GM21367 (cell line): Measurements from ENCODE around the gene SLC16A3.

Experiments used
- ATAC-seq: cut with Tn5 transposase; IDR thresholded peaks from one replicate; pipeline ENCODE4 v1.9.1; 2021; ENCODE audit not compliant: unreplicated experiment

SLC16A3 gene

DNA sequence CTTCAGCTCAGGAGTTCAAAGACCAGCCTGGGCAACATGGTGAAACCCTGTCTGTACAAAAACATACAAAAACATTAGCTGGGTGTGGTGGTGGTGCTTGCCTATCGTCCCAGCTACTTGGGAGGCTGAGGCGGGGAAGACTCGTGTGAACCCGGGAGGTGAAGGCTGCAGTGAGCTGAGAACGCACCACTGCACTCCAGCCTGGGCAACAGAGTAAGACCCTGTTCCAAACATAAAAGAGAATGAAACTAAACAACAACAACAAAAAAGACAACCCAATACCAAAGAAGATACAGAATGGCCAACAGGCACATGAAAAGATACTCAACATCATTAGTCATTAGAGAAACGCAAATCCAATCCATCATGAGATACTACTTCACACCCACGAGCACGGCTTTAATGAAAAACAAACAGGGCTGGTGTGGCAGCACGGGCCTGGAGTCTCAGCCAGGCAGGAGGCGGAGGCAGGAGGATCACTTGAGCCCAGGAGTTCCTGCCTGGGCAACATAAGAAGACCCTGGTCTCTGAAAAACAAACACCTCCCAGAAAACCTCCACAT is 7.4 kb upstream of the SLC16A3 start:
- no peak for ATAC-seq

DNA sequence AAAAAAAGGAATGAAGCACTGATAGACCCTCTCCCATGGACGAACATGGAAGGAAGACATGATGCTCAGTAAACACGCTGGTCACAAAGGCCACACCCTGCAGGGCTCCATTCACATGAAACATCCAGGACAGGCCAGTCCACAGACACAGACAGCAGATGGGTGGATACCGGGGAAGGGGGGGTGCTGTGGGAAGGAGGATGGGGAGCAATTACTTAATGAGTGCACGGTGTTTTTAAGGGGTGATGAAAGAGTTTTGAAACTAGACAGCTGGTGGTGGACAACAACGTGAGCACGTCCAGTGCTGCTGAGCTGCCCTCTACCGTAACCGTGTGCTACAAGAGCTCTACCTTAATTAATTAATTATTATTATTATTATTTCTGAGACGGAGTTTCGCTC is 6.0 kb upstream of the SLC16A3 start:
- ATAC-seq = no peak

DNA sequence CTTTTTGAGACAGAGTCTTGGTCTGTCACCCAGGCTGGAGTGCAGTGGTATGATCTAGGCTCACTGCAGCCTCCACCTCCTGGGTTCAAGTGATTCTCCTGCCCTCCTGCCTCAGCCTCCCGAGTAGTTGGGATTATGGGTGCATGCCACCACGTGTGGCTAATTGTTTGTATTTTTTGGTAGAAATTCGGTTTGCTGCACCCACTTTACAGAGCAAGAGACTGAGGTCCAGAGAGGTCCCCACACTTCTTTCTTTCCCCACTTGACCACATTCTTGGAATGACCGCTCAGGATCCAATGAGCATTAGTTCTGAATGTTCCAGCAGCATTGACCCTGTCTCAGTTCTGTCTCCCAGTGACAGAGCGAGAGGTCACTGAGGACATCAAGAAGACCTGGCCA is 5.3 kb upstream of the SLC16A3 start:
- no peak for ATAC-seq

DNA sequence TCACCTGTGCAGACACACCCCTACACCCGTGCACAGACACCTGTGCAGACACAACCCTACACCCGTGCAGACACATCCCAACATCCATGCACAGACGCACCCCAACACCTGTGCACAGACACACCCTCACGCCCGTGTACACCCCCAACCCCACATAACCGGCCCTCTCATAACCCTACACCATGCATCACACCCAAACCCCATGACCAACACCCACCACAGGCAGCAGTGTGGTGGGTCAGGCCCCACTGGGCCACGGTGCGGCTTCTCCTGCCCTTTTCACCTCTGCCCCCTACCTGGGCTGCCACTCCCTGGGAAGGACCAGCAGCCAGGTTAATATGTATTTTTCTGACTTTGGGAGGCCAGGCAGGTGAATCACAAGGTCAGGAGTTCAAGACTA is 4.2 kb upstream of the SLC16A3 start:
- ATAC-seq = no peak

DNA sequence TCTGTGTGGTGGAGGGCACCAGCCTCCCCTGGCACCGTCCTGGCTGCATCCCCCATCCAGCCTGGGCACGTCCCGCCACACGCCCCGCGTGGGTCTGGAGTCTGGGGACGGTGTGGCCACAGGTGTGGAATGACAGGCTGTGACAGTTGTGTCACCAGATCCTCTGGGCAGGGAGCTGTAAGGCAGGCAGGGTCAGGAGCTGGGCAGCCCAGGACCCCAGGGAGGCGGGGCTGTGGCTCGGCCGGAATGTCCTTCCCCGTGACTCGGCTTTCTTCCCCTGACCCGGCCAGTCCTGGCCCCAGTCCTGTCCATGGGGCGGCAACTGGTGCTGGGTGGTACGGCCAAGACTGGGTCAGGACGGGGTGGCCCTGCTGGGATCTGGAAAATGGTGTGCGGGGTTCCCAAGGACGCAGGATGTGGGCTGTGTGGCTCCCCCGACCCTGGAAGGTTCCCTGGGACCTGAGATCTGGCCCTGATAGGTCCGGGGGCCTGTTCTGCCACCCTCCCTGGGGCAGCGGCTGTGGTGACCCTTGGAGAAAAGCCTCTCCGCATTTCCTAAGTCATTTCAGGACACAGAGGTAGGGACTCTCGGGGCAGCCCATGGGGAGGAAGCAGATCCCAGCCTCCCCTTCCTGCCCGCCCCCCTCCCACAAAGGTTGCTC is 3.3 kb upstream of the SLC16A3 start:
- no peak for ATAC-seq

DNA sequence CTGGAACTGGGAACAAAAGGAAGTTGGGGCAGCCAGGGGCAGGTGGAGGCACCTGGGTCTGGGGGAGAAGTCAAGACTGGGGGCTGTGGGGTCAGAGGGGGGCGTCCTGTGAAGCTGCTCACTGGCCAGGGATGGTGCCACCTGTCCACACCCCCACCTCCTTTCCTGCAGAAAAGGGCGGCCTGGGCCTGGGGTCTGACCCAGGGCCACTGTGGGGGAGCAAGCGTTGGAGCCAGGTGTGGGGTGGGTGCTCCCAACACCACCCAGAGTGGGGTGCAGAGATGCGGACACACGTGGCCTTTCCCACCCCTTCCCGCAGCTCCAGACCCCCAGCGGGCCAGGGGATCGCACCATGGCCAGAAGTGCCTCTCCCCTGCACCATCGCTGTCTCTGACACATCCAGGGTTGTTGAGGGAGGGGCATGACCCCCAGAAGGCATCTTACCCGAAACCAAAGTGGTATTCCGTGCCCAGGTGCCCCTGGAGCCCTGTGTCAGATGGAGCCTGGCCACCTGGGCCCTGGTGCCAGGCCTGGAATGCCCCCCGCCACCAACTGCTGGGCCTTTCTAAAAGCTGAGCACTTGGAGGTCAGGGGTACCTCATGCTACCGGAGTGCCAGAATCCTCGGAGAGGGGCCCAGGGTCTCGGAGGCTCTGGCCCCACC is 2.6 kb upstream of the SLC16A3 start:
- ATAC-seq = no peak

DNA sequence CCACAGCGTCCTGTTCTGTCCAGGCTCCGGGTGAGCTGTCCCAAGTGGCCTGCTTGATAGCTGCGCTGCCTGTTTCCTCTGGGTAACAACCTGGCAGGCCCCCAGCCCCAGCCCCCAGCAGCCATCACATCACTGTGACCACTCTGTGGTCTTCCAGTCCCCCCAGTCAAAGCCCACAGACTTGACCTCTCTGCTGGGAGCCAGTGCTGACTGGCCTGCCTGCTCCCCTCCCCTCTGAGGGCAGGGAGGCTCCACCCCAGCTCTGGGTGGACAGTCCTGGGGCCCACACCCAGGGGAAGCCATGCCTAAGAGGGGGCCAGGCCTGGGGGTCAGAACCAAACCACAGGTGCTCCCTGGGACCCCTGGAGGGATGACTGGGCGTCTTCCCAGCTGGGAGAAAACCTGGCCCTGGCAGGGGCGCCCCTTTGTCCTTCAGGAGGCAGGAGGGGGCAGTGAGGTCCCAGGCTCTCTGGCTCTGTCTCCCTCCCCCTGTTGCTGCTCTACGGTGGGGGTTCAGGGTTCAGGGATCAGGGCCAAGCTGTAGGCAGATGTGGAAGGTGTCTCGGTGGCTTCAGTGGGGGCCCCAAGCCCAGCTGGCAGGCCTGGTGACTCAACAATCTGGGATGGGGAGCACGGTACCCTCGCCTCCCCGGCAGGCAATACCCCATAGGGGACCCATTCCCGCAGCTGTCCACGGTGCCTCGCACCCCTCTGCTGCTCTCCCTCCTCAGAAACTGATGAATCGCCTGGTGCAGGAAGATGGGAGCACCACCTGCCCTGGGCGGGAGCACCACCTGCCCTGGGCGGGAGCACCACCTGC is 1.8 kb upstream of the SLC16A3 start:
- ATAC-seq = no peak

DNA sequence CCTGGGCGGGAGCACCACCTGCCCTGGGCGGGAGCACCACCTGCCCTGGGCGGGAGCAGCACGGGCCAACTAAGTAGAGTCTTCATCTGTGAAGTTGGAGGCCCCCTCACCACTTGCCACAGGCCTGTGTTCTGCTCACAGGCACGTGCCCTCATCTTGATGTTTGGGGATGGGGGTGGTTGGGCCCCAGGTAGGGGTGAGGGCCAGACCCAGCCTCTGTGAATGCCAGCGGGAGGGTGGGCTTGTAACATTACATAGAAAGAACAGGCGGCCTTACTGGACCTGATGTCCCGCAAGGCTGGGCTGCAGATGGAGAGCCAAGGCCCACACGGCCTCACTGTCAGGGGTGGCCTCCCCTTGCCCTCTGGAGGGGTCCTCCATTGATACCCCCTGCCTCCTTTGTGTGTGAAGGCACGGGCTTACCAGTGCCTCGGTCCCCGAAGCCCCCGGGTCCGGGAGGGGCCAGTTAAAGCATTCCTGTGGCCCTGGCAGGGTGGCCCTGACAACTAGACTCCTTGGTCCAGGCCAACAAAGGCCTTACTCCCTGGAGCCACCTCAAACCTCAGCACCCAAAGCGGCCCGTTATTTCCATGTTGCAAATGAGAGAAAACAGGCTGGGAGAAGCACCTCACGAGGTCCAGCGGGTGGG is 1.1 kb upstream of the SLC16A3 start:
- no peak for ATAC-seq

DNA sequence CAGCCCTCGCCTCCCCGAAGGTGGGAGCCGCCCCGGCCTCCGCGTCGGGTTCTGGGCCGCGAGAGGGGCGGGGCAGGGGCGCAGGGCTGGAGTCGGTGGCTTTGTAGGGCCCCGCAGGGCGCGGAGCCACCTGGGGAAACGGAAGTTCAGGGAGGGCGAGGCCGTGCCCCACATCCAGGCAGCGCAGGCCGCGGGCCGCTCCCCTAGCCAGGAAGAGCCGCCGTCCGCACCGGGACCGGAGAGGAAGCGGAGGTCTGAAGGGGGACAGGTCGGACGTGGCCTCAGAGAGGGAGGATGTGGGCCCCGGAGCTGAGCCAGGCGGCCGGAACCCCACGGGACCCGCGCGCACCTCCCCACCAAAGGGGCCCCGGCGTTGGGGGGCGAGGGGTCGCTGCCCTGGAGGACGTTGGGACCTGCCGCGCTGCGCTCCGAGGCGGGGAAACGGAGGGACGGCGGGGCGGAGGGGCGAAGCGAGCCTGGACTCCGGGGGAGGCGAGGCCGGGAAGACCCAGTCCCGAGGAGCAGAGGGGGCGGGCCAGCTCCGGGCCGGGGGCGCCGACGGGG is 482 bp upstream of the SLC16A3 start:
- ATAC-seq = no peak

DNA sequence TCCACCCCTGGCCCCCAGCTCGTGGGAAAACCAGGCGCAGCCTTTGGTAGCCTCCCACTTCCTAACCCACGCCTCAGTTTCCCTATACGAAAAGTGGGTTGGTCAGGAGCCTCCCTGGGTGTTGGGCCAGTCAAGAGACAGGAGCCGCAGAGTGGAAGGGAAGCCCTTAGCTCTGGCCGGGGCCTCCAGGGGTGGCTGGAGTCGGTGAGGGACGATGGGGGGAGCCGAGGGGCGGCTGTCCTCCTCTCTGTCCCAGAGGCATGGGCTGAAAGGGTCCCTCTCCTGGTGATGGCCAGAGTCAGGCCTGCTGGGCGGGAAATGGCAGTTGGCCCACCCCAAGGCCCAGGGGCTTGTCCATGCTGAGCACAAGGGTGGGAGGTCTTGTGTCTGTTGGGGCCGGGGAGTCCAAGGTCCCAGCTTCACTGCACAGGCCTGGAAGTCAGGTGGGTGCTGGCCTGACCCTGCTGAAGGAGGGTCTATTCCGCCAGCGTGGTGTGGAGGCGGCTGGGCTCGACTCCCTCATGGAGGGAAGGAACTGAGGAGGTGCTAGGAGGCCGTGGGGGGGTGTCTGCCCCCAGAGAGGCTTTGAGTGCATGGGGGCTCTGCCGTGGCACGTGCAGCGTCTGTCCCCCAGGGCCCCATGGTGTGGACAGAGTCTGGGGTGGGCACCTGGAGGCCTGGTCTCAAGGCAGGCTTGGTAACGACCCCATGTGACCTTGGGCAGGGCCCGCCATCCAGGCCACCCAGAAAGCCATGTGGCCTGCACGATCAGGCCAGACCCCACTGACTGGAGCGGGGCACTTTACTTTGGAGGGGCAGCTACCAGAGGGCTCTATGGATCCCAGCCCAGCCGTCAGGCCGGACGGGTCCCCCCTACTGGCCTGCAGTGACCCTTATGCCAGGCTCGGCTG is 1.1 kb downstream of the SLC16A3 start:
- no peak for ATAC-seq

DNA sequence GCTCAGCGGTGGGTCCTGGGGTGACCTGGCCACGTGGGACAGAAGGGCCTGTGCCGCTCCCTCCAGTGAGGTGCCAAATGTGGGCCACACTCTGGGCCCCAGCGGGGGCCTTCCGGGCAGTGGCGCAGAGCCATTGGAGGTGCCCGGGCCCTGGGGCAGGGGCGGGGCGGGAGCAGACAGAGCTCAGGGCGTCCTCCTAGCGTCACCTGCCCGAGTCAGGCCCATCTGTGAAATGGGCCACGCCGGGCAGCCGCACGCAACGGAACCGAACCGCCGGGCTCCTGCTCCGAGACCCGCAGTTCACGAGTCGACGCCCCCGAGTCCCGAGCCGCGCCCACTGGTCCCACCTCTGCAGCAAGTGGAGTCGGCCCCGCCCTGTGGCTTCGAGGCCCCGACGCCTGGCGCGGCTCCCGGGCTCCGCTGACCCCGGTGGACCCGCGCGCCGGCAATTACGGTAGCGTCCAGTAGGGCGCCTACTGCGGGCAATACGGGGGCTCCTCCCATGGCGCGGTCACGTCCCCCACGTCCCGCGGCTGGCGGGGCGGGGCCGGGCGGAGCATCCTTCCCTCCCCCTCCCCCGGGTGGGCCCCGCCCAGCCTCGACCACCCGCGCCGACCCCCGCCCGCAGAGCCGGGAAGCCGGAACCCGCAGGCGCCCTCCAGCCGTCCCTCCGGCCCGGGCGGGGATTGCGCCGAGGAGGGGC is 1.9 kb downstream of the SLC16A3 start:
- ATAC-seq = no peak

DNA sequence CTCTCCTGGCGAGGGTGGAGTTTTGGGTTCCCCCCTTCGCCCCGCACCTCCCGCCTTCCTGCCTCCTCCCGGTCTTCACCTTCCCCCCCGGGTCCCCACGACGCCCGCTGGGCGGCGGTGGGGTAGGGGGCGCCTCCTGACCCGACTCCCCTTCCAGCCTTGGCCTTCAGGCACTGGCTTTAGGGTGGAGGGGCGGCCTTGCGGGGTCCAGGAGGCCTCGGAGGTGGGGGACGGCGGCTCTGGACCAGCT is 2.4 kb downstream of the SLC16A3 start:
- ATAC-seq = no peak

DNA sequence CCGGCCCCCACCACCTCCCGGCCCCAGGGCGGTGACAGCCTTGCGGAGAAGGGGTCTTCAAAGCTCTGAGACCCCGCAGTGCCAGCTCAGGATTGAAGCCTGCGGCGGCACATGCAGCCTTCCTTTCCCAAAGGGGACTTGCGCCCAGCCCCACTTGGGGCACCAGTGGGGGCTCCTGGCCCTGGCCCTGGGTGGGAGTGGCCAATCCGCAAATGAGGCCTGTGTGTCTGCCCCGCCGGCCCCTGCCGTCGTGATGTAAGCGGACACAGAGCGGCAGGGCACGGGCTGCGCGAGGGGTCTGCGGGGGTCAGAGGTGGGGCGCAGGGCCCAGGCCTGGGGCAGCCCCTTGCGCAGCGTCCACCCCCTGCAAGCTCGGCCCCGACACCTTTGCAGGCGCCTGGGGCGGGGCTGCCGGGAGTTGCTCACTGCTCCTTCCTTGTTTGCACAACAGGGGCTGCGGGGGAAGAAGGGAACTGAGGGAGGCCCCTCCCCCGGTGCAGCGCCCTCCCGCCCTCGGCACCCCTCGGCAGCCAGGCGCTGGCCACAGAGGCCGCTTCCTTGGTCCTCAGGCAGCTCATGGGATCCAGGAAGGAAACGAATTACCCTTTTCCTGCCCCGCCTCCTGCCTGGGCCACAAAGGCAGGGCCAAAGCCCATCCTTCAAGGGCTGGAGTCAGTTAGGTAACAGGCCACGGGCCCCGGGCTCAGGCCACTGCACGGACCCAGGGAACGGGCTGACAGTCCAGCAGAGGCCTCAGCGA is 2.9 kb downstream of the SLC16A3 start:
- no peak for ATAC-seq

DNA sequence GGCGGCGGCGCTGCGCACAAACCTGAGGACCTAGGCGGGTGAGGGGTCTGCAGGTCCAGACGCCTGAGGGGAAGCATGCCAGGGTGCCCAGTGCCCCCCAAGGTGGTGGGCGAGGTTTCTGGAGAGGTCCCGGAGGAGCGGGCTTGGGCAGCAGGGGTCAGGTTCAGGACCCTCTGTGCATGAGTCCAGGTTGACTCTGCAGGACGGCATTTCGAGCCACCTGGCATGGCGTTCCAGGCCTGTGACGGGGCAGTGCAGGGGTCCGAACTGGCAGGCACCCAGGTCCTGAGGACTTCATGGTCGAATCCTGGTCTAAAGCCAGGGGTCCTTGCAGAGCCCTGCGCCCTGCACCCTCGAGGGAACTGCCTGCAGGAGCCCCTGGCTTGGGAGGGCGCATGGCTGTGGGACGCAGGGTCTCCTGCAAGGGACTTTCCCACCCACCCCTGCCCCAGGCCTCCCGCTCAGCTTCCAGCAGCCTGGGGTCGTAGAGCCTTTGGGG is 3.5 kb downstream of the SLC16A3 start:
- no peak for ATAC-seq

DNA sequence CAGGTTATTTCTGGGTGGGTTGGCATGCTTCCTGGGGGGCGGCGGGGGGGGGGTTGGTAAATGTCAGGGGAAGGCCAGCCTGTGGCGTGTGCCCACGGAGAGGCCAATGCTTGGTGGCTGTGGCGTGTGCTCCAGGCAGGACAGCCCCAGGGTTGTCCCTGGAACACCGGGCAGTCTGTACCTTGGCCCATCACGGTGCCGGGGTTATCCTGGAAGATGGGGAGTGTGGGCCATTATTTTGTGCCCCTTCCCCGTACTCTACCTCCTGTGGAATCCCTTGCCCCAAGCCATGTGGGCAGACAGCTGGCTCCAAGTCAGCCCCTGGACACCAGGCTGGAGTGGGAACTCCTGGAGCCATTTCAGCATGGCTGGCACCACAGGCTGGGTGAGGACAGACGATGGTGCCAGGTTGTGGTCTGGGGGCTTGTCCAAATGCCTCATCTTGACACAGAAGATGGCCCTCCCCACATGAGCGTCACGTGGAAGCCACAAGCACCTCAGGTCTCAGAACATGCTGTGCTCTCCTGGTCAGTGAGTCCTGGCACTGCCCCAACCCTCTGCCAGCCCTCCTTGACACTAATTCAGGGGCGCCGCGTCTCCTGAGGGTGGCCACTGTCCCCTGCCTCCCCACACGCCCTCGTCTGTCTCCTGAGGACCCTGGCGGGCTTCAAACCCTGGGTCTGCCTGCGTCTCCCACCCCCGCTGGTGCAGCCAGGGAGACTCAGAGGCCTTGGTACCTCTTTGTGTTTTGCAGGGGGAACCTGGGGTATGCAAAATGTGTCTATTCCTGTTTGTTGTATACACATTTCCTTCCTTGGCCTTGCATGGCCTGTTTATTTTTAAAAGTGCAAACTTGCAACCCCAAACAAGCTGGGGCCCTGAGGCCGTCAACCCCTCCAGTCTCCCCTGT is 4.3 kb downstream of the SLC16A3 start:
- no peak for ATAC-seq

DNA sequence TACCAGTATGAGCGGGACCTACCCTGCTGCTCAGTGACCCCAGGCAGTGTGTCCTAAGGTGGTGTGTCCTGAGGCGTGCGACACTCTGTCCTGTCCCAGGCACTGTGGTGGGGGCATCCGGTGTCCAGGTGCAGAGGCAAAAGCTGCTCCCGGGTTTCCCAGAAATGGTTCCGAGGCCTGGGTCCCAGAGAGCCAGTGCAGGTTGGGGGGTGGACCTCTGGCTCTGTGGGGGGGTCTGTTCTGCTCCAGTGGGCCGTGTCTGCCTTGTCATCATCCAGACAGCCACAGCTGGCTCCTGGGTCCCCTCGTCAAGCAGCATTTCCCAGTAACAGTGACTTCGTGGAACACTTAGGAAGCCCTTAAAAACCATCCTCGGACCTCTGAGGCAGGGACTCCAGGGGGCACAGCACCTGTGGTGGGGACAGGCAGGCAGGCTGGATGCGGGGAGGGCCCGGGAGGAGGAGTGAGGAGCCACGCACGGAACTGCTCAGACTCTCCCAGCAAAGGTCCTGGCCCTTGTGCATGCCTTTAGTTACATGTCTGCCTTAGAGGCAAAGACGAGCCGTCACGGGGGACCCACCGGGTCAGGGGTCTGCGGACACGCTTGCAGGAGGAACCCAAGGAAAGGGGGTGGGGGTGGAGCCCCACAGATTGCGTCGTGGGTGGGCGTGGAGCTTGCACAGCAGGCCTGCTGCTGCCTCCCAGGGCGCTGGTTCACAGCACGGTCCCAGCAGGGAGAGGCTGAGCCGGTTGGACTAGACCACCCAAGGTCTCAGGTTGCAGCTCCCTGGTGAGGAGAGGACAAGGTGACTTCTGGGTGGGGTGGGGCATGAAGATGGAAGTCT is 5.6 kb downstream of the SLC16A3 start:
- no peak for ATAC-seq
